Renal cortex interstitium (tissue), 11 donors: Measurements from ENCODE around the gene NLRP11. TPM values are rescaled to one million over a fixed set of nuclear protein-coding genes. Genes with fewer than 3 reads are reported as not detected.
"Not testable (repeated sequence)": the region's sequence is repeated elsewhere in the genome, so short reads cannot be mapped to it uniquely, and the experiment has no call there.

Source experiments
- DNase-seq, 11 donors: peaks; one replicate each; pipeline ENCODE4 v3.0.0-alpha.2; 2013; ENCODE audit warnings: low read depth in 9 of 11, low spot score in 4 of 11; ENCODE audit errors: extremely low read depth in 1 of 11
- polyA plus RNA-seq, 3 donors: library from polyadenylated mRNA; unstranded; fragments of 120-200 nt; gene quantifications; one replicate each; pipeline ENCODE4 v1.2.1, GENCODE V29; 2013; ENCODE audit not compliant: insufficient read length in 3 of 3

NLRP11 gene
- polyA plus RNA-seq, 3 donors: 0.14 to 0.20 (median 0.17) TPM

DNA sequence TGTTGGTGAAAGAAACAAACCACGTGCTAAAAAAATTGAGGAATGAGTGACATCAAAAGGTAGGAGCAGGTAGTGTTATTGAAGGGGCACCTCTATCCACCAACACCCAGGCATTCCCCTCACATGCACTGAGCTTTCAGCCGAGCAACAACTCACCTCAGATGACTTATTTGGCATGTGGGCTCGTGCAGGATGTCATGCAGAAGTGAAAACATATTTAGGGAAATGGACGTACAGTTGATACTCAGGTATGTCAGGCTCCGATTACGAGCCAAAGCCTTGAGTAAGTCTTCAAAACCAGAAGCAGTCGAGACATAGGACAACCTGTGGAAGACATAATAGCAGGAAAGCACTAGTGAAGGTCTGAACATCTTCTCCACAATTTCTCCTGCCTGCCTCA lies 30.4 kb downstream of the NLRP11 start:
- no peak for DNase-seq

DNA sequence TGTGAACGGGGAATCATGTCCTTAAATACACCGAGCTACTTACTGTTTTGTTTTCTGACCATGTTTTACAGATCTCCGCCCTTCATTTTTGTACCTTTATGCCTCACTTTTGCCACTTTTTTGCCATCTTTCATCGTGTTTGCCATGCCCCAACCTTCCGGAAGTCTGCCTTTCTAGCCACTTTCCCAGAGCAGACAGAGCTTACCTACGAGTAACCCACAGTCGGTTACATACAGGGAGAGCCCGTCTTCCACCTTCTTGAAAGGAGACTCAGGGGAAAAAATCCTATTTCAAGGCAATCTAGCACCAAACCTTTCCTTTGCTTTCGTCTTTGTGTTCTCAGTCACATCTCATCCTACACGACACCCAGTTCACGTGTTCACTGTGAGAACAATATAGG lies 36.8 kb downstream of the NLRP11 start:
- no peak for DNase-seq

DNA sequence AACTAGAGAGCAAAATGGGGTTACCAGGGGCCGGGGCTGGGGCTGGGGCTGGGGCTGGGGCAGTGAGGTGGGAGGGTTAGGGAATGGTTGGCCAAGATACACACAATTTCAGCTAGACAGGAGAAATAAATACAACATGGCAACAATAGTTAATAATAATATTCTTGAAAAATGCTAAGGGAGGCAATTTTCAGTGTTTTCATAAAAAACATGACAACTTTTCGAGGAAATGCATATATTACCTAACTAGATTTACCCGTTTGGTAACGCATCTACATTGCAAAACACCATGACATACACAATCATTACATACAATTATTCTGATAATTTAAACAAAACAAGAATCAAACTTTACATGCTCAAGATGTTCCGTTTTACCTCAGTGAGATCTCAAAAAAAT lies 50.7 kb downstream of the NLRP11 start:
- DNase-seq: no peak

DNA sequence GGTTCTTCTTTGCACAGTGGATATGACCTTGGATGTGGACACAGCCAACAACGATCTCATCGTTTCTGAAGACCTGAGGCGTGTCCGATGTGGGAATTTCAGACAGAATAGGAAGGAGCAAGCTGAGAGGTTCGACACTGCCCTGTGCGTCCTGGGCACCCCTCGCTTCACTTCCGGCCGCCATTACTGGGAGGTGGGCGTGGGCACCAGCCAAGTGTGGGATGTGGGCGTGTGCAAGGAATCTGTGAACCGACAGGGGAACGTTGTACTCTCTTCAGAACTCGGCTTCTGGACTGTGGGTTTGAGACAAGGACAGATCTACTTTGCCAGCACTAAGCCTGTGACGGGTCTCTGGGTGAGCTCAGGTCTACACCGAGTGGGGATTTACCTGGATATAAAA lies 53.5 kb downstream of the NLRP11 start:
- DNase-seq: no peak

DNA sequence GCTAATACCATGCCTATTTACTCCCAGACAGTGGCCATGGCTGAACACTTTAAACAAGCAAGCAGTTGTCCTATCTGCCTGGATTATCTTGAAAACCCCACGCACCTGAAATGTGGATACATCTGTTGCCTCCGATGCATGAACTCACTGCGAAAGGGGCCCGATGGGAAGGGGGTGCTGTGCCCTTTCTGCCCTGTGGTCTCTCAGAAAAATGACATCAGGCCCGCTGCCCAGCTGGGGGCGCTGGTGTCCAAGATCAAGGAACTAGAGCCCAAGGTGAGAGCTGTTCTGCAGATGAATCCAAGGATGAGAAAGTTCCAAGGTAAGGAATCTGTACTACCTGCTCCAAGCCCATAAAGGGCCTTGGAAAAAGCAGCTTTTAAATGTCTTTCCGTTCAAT lies 54.3 kb downstream of the NLRP11 start:
- DNase-seq: no peak

DNA sequence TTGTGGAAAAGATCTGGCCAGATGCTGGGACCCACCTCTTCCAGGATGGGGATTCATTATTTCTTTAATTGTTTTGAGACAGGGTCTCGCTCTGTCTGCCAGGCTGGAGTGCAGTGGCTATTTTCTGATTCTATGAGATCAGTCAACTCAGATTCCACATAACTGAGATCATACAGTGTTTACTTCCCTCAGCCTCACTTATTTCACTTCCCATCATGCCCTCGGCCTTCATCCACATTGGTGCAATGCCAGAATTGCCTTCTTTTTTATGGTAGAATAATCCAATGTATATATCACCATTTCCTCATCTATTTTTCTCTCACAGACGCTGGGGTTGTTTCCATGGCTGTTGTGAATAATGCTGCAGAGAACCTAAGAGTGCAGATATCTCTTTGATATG lies 62.2 kb downstream of the NLRP11 start:
- not testable (repeated sequence) for DNase-seq

DNA sequence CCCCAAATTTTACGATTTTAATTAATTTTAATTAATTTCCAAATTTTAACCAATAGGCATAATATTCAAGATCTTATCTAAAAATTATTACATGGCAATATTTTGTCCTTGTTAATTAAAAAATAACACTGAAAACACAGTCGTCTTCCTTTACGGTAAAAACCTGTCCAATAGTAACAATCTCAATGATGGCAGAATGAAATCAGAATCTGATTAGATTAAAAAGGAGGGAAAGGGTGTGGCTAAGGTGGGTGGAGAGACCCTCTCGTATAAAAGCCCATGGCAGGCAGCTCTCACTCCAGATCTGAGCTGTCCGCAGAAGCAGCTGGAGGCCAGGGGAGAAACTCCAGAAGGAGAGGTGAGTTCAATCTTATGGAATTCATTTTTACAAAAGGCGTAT lies 63.0 kb downstream of the NLRP11 start, which contains the start of gene RFPL4AL1:
Gene RFPL4AL1, plus strand, starts transcription at position 301 of the 400 bp plus-strand sequence. CDS start 2,687 bp downstream, outside the sequence.
- not testable (repeated sequence) for DNase-seq

DNA sequence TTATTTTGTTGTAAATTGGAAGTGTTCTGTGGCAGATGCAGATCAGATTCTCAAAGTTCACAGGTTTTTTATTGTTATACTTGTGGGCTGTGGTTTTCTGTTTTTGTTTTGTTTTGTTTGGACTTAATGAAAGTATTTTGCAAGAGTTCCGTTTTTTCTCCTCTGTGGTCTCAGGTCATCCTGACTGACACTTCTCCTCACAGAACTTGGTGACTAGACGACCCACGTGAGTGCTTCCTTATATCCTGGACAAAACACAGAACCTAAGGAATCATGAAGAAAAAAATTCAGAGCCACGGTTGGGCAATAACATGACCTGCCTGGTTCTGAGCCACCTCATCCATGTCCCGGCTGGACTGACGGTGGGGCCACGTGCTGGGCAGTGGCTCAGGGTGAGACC lies 65.3 kb downstream of the NLRP11 start:
- no peak for DNase-seq

DNA sequence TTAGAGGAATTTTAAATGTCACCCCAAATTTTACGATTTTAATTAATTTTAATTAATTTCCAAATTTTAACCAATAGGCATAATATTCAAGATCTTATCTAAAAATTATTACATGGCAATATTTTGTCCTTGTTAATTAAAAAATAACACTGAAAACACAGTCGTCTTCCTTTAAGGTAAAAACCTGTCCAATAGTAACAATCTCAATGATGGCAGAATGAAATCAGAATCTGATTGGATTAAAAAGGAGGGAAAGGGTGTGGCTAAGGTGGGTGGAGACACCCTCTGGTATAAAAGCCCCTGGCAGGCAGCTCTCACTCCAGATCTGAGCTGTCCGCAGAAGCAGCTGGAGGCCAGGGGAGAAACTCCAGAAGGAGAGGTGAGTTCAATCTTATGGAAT lies 73.0 kb downstream of the NLRP11 start, which contains the start of gene RFPL4A:
Gene RFPL4A, plus strand, starts transcription at position 301 of the 400 bp plus-strand sequence. CDS start 2,704 bp downstream, outside the sequence.
- not testable (repeated sequence) for DNase-seq

DNA sequence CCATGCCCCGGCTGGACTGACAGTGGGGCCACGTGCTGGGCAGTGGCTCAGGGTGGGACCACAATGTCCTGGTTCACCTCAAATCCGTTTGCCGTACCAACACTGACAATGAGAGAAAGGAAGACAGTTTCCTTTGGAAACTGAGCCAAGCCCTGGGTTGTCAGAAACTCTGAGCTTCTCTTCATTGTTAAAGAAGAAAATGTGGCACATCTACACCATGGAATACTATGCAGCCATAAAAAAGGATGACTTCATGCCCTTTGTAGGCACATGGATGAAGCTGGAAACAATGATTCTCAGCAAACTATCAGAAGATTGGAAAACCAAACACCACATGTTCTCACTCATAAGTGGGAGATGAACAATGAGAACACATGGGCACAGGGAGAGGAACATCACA lies 75.0 kb downstream of the NLRP11 start:
- DNase-seq: not testable (repeated sequence)

DNA sequence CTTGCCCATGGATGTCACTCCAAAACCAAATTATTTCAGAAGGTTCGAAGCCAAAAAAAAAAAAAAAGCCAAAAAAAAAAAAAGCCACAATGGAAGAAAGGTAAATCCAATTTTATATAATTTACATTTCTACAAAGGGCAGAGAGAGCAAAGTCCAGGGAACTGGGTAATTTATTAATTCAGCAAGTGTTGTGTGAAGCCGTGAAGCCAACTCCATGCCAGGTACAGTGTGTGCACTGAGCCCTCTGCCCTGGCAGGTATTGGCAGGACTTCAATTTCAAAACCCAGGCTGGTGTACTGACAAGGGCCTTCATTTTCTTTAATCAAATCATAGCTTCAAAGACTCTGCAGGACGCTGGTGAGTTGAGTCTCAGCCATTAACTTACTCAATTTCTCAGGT lies 78.4 kb downstream of the NLRP11 start:
- no peak for DNase-seq

DNA sequence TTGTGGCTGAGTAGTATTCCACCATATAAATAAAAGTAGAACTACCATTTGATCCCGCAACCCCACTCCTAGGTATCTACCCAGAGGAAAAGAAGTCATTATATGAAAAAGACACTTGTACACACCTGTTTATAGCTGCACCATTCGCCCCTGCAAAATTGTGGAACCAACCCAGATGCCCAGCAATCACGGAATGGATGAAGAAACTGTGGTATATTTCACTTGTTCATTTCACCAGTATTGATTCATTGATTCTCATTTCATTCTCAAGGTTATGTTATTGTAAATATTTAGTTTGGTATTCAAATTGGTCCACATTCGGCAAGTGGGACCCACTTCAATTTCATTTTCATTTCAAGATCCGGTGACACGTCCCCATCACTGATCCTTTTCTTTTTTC lies 81.1 kb downstream of the NLRP11 start:
- no peak for DNase-seq

DNA sequence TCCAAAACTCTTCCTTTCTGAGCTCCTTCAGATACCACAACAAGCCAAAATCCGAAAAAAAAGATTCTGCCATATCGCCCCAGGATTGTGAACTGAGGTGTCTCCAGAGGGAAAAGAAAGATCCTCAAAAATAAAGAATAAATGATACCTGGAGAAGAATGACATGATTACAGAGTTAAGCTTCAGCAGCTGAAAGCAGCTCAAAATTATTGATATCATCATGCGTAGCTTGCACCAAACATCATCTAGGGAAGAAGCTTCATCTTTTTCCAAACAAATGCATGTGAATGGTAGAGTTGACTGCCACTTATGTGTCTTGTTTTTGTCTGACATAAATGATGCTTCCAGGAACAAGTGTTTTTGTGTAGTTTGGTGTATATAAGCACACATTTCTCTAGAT lies 93.5 kb downstream of the NLRP11 start, which contains the start of gene NLRP9:
Gene NLRP9, minus strand, starts transcription at position 101 of the 400 bp plus-strand sequence. Its CDS starts 28 bp downstream, at position 73.
- no peak for DNase-seq

Other genes starting within 250 kb of the NLRP11 start
- gene FIZ1, start 232.5 kb downstream of the NLRP11 start, polyA plus RNA-seq: 10 to 100 TPM; 20.1 to 24.5 (median 23.9) TPM
- gene ZNF524, start 231.7 kb downstream of the NLRP11 start, polyA plus RNA-seq: 10 to 100 TPM in 2 of 3 donors, 1 to 10 TPM in 1; 6.5 to 11.1 (median 11.0) TPM
- 10 to 100 TPM in 2 of 3 donors, 1 to 10 TPM in 1; 5.9 to 11.8 (median 11.1) TPM for gene ZNF865, start 226.4 kb downstream of the NLRP11 start, polyA plus RNA-seq
- 10 to 100 TPM in 2 of 3 donors, 1 to 10 TPM in 1; 8.7 to 13.6 (median 12.7) TPM for gene ZNF784, start 207.4 kb downstream of the NLRP11 start, polyA plus RNA-seq
- 10 to 100 TPM; 35.1 to 61.9 (median 53.0) TPM for gene ZNF580, start 191.0 kb downstream of the NLRP11 start, polyA plus RNA-seq
- gene ZNF581, start 188.3 kb downstream of the NLRP11 start, polyA plus RNA-seq: 10 to 100 TPM; 22.5 to 30.9 (median 30.2) TPM
- gene CCDC106, start 183.8 kb downstream of the NLRP11 start, polyA plus RNA-seq: 10 to 100 TPM; 17.5 to 27.4 (median 25.3) TPM
- 100 to 1,000 TPM; 160 to 218 (median 199) TPM for gene U2AF2, start 177.0 kb downstream of the NLRP11 start, polyA plus RNA-seq
- 100 to 1,000 TPM in 2 of 3 donors, 10 to 100 TPM in 1; 80.2 to 152 (median 135) TPM for gene EPN1, start 156.8 kb downstream of the NLRP11 start, polyA plus RNA-seq
- not detected for gene NLRP9, start 93.6 kb downstream of the NLRP11 start, polyA plus RNA-seq
- gene RFPL4A, start 72.9 kb downstream of the NLRP11 start, polyA plus RNA-seq: under 1 TPM in 1 of 3 donors, not detected in 2; 0.20 TPM
- gene RFPL4AL1, start 62.9 kb downstream of the NLRP11 start, polyA plus RNA-seq: under 1 TPM in 1 of 3 donors, not detected in 2; 0.22 TPM
- not detected for gene NLRP4, start 4.5 kb upstream of the NLRP11 start, polyA plus RNA-seq
- not detected for gene NLRP13, start 100.3 kb upstream of the NLRP11 start, polyA plus RNA-seq
- not detected for gene NLRP8, start 115.8 kb upstream of the NLRP11 start, polyA plus RNA-seq
- gene NLRP5, start 154.8 kb upstream of the NLRP11 start, polyA plus RNA-seq: not detected